ENCODE measurements around the gene KIR2DL3. TPM values are rescaled to one million over a fixed set of nuclear protein-coding genes. Genes with fewer than 3 reads are reported as not detected.
"Not testable (repeated sequence)": the region's sequence is repeated elsewhere in the genome, so short reads cannot be mapped to it uniquely, and the experiment has no call there.

Gene KIR2DL3
- total RNA-seq, 1 donor from 2014 or later = not detected

- Mint-ChIP-seq H3K27ac (ENCODE audit: unreplicated experiment) (no peak overlapping the region), H3K4me1 (ENCODE audit: low read depth) (no peaks in the 10 kb centered on the region), H3K36me3 (ENCODE audit: low read depth) (no peaks in the 10 kb centered on the region), H3K27me3 (ENCODE audit: low read depth) (no peaks in the 10 kb centered on the region), H3K9me3 (ENCODE audit: low read depth) (peaks cover 60% of the 10 kb centered on the region), H3K4me3 (ENCODE audit: unreplicated experiment) (no peak overlapping the region)
- no peak for DNase-seq (ENCODE audit: low spot score)
- TF ChIP-seq CTCF (IDR thresholded peaks at IDR 0.05) = no peak
These were observed 7.1 kb upstream of the KIR2DL3 start for GRCh38 chr19:54731191-54731590.

- no peak overlapping the region for H3K27ac Mint-ChIP-seq (ENCODE audit: unreplicated experiment)
- no peaks in the 10 kb centered on the region for H3K27me3 Mint-ChIP-seq (ENCODE audit: low read depth)
- no peak overlapping the region for H3K4me3 Mint-ChIP-seq (ENCODE audit: unreplicated experiment)
- H3K9me3 Mint-ChIP-seq (ENCODE audit: low read depth) = peaks cover 63% of the 10 kb centered on the region
- H3K36me3 Mint-ChIP-seq (ENCODE audit: low read depth) = no peaks in the 10 kb centered on the region
- H3K4me1 Mint-ChIP-seq (ENCODE audit: low read depth) = no peaks in the 10 kb centered on the region
- DNase-seq (ENCODE audit: low spot score) = no peak
- no peak for TF ChIP-seq CTCF (IDR thresholded peaks at IDR 0.05)
These were observed 402 bp downstream of the KIR2DL3 start for GRCh38 chr19:54738715-54739114.

GRCh38 chr19:54739587-54740497, 1.5 kb downstream of the KIR2DL3 start:
- no peaks in the 10 kb centered on the region for H3K4me1 Mint-ChIP-seq (ENCODE audit: low read depth)
- H3K36me3 Mint-ChIP-seq (ENCODE audit: low read depth) = no peaks in the 10 kb centered on the region
- TF ChIP-seq CTCF (IDR thresholded peaks at IDR 0.05) = no peak
- no peak overlapping the region for H3K27ac Mint-ChIP-seq (ENCODE audit: unreplicated experiment)
- no peak overlapping the region for H3K4me3 Mint-ChIP-seq (ENCODE audit: unreplicated experiment)
- no peaks in the 10 kb centered on the region for H3K27me3 Mint-ChIP-seq (ENCODE audit: low read depth)
- H3K9me3 Mint-ChIP-seq (ENCODE audit: low read depth) = peaks cover 60% of the 10 kb centered on the region
- DNase-seq (ENCODE audit: low spot score) = no peak

GRCh38 chr19:54741950-54742349, 3.6 kb downstream of the KIR2DL3 start:
- not testable (repeated sequence) for H3K4me3 Mint-ChIP-seq (ENCODE audit: unreplicated experiment); H3K27ac Mint-ChIP-seq (ENCODE audit: unreplicated experiment); DNase-seq (ENCODE audit: low spot score); H3K27me3 Mint-ChIP-seq (ENCODE audit: low read depth); H3K36me3 Mint-ChIP-seq (ENCODE audit: low read depth); H3K4me1 Mint-ChIP-seq (ENCODE audit: low read depth)
- H3K9me3 Mint-ChIP-seq (ENCODE audit: low read depth) = peaks cover 55% of the 10 kb centered on the region

- not testable (repeated sequence) for DNase-seq (ENCODE audit: low spot score); H3K27ac Mint-ChIP-seq (ENCODE audit: unreplicated experiment); H3K4me1 Mint-ChIP-seq (ENCODE audit: low read depth); H3K36me3 Mint-ChIP-seq (ENCODE audit: low read depth); H3K27me3 Mint-ChIP-seq (ENCODE audit: low read depth); H3K4me3 Mint-ChIP-seq (ENCODE audit: unreplicated experiment)
- H3K9me3 Mint-ChIP-seq (ENCODE audit: low read depth) = peaks cover 54% of the 10 kb centered on the region
These were observed 5.8 kb downstream of the KIR2DL3 start for GRCh38 chr19:54744080-54744479.

- not testable (repeated sequence) for H3K27ac Mint-ChIP-seq (ENCODE audit: unreplicated experiment)
These were observed 9.5 kb downstream of the KIR2DL3 start for GRCh38 chr19:54747614-54748322.

GRCh38 chr19:54750276-54750675, 12.0 kb downstream of the KIR2DL3 start:
- H3K27ac Mint-ChIP-seq (ENCODE audit: unreplicated experiment); H3K36me3 Mint-ChIP-seq (ENCODE audit: low read depth); H3K4me3 Mint-ChIP-seq (ENCODE audit: unreplicated experiment); DNase-seq (ENCODE audit: low spot score); H3K27me3 Mint-ChIP-seq (ENCODE audit: low read depth); H3K4me1 Mint-ChIP-seq (ENCODE audit: low read depth): not testable (repeated sequence)
- peaks cover 46% of the 10 kb centered on the region for H3K9me3 Mint-ChIP-seq (ENCODE audit: low read depth)

More at GRCh38 chr19:54747614-54748322, 9.5 kb downstream of the KIR2DL3 start:
- not testable (repeated sequence) for H3K4me3 Mint-ChIP-seq (ENCODE audit: unreplicated experiment); H3K36me3 Mint-ChIP-seq (ENCODE audit: low read depth); H3K4me1 Mint-ChIP-seq (ENCODE audit: low read depth); DNase-seq (ENCODE audit: low spot score); H3K27me3 Mint-ChIP-seq (ENCODE audit: low read depth)
- H3K9me3 Mint-ChIP-seq (ENCODE audit: low read depth) = peaks cover 49% of the 10 kb centered on the region

GRCh38 chr19:54756204-54757110, 18.1 kb downstream of the KIR2DL3 start:
- H3K9me3 Mint-ChIP-seq (ENCODE audit: low read depth) = peaks cover 55% of the 10 kb centered on the region
- not testable (repeated sequence) for H3K27me3 Mint-ChIP-seq (ENCODE audit: low read depth); H3K27ac Mint-ChIP-seq (ENCODE audit: unreplicated experiment); H3K4me3 Mint-ChIP-seq (ENCODE audit: unreplicated experiment); H3K36me3 Mint-ChIP-seq (ENCODE audit: low read depth); DNase-seq (ENCODE audit: low spot score); H3K4me1 Mint-ChIP-seq (ENCODE audit: low read depth)

GRCh38 chr19:54758577-54758976, 20.3 kb downstream of the KIR2DL3 start:
- not testable (repeated sequence) for H3K4me1 Mint-ChIP-seq (ENCODE audit: low read depth); H3K4me3 Mint-ChIP-seq (ENCODE audit: unreplicated experiment); DNase-seq (ENCODE audit: low spot score); H3K27me3 Mint-ChIP-seq (ENCODE audit: low read depth); H3K27ac Mint-ChIP-seq (ENCODE audit: unreplicated experiment); H3K36me3 Mint-ChIP-seq (ENCODE audit: low read depth)
- H3K9me3 Mint-ChIP-seq (ENCODE audit: low read depth) = peaks cover 48% of the 10 kb centered on the region
